Large intestine (tissue), 3 donors: Measurements from ENCODE around the gene PPM1M. TPM values are rescaled to one million over a fixed set of nuclear protein-coding genes. Genes with fewer than 3 reads are reported as not detected.

Experiments
- DNase-seq, 2 donors: peaks; one replicate each; pipeline versions ENCODE4 v3.0.0 to v3.0.0-alpha.2; 2013
- H3K27ac ChIP-seq: one replicate; pipeline ENCODE4 v1.5.1; 2013; ENCODE audit warnings: low read length
- H3K27me3 ChIP-seq: 2 replicates; pipeline ENCODE4 v1.6.1; 2013; ENCODE audit warnings: low read length; ENCODE audit not compliant: control insufficient read depth, insufficient read depth
- H3K36me3 ChIP-seq: 2 replicates; pipeline ENCODE4 v1.6.1; 2013; ENCODE audit warnings: low read length; ENCODE audit not compliant: control insufficient read depth, insufficient read depth
- H3K4me1 ChIP-seq: one replicate; pipeline ENCODE4 v1.6.1; 2013; ENCODE audit warnings: low read length; ENCODE audit not compliant: control insufficient read depth, insufficient read depth
- H3K4me3 ChIP-seq: one replicate; pipeline ENCODE4 v1.5.1; 2013; ENCODE audit warnings: low read length
- H3K9me3 ChIP-seq: one replicate; pipeline ENCODE4 v1.6.1; 2013; ENCODE audit warnings: mild to moderate bottlenecking, low read depth, low read length, moderate library complexity; ENCODE audit not compliant: control insufficient read depth
- WGBS: methylation state at CpG from one replicate; pipeline ENCODE4 v1.1.5; 2013; ENCODE audit warnings: low lambda C conversion rate; ENCODE audit not compliant: insufficient coverage; 5-methylcytosine and 5-hydroxymethylcytosine counted together
- polyA plus RNA-seq: library from polyadenylated mRNA; unstranded; fragments of 120-200 nt; gene quantifications from one replicate; pipeline ENCODE4 v1.2.1, GENCODE V29; 2013

PPM1M gene
- polyA plus RNA-seq, 1 donor = 11.0 TPM

- WGBS = 96% methylated on average over 4 of the region's 32 CpGs
- Histone ChIP-seq H3K4me1 (peaks cover 17% of the 10 kb centered on the region), H3K4me3 (no peak overlapping the region), H3K36me3 (peaks cover 7% of the 10 kb centered on the region), H3K27ac (no peak overlapping the region), H3K9me3 (peaks cover 3% of the 10 kb centered on the region), H3K27me3 (no peaks in the 10 kb centered on the region)
- no peak for DNase-seq
These were observed 21.8 kb upstream of the PPM1M start for GRCh38 chr3:52223449-52224408.

- Histone ChIP-seq H3K4me3 (no peak within 1 kb of the TSS), H3K9me3 (peaks cover 5% of the 10 kb centered on the region), H3K36me3 (peaks cover 26% of the 10 kb centered on the region), H3K4me1 (peaks cover 14% of the 10 kb centered on the region), H3K27ac (no peak within 1 kb of the TSS), H3K27me3 (no peaks in the 10 kb centered on the region)
- DNase-seq = peak in 1 of 2 donors; percentile 60
- WGBS = no CpG with 5 or more reads among the region's 9 CpGs
These were observed 19.9 kb upstream of the PPM1M start, which contains the start of gene TLR9 for GRCh38 chr3:52225452-52226228. Gene TLR9, minus strand, starts transcription at chr3:52225645. Its CDS starts 116 bp downstream, at chr3:52225529.

- DNase-seq = no peak
- H3K4me3 ChIP-seq = no peak overlapping the region
These were observed 19.2 kb upstream of the PPM1M start for GRCh38 chr3:52226229-52226817.

GRCh38 chr3:52227117-52227516, 18.4 kb upstream of the PPM1M start:
- no CpG with 5 or more reads among the region's 4 CpGs for WGBS
- no peaks in the 10 kb centered on the region for H3K27me3 ChIP-seq
- DNase-seq = no peak
- H3K27ac ChIP-seq = no peak overlapping the region
- H3K9me3 ChIP-seq = peaks cover 5% of the 10 kb centered on the region
- peaks cover 36% of the 10 kb centered on the region for H3K36me3 ChIP-seq
- H3K4me1 ChIP-seq = peaks cover 13% of the 10 kb centered on the region
- H3K4me3 ChIP-seq = no peak overlapping the region

More at GRCh38 chr3:52226229-52226817, 19.2 kb upstream of the PPM1M start:
- peaks cover 3% of the 10 kb centered on the region for H3K9me3 ChIP-seq
- H3K36me3 ChIP-seq = peaks cover 32% of the 10 kb centered on the region
- WGBS = no CpG with 5 or more reads among the region's 5 CpGs
- no peak overlapping the region for H3K27ac ChIP-seq
- H3K4me1 ChIP-seq = peaks cover 13% of the 10 kb centered on the region
- H3K27me3 ChIP-seq = no peaks in the 10 kb centered on the region

GRCh38 chr3:52227766-52228165, 17.8 kb upstream of the PPM1M start:
- peaks cover 36% of the 10 kb centered on the region for H3K36me3 ChIP-seq
- H3K27ac ChIP-seq = no peak overlapping the region
- DNase-seq = no peak
- H3K4me3 ChIP-seq = no peak overlapping the region
- no CpG with 5 or more reads among the region's 7 CpGs for WGBS
- peaks cover 13% of the 10 kb centered on the region for H3K4me1 ChIP-seq
- no peaks in the 10 kb centered on the region for H3K27me3 ChIP-seq
- H3K9me3 ChIP-seq = peaks cover 5% of the 10 kb centered on the region

GRCh38 chr3:52228266-52228665, 17.3 kb upstream of the PPM1M start:
- WGBS = no CpG with 5 or more reads among the region's 10 CpGs
- H3K4me3 ChIP-seq = no peak overlapping the region
- peaks cover 36% of the 10 kb centered on the region for H3K36me3 ChIP-seq
- no peak for DNase-seq
- no peaks in the 10 kb centered on the region for H3K27me3 ChIP-seq
- no peak overlapping the region for H3K27ac ChIP-seq
- peaks cover 5% of the 10 kb centered on the region for H3K9me3 ChIP-seq
- H3K4me1 ChIP-seq = peaks cover 13% of the 10 kb centered on the region

- no CpG with 5 or more reads among the region's 21 CpGs for WGBS
- Histone ChIP-seq H3K9me3 (peaks cover 5% of the 10 kb centered on the region), H3K27me3 (no peaks in the 10 kb centered on the region), H3K4me3 (no peak overlapping the region), H3K4me1 (peaks cover 13% of the 10 kb centered on the region), H3K36me3 (peaks cover 39% of the 10 kb centered on the region), H3K27ac (no peak overlapping the region)
- DNase-seq = no peak
These were observed 16.7 kb upstream of the PPM1M start for GRCh38 chr3:52228751-52229291.

GRCh38 chr3:52229656-52230055, 15.9 kb upstream of the PPM1M start:
- Histone ChIP-seq H3K9me3 (peaks cover 5% of the 10 kb centered on the region), H3K36me3 (peaks cover 47% of the 10 kb centered on the region), H3K27ac (no peak overlapping the region), H3K4me1 (peaks cover 13% of the 10 kb centered on the region), H3K4me3 (no peak overlapping the region), H3K27me3 (no peaks in the 10 kb centered on the region)
- no CpG with 5 or more reads among the region's 13 CpGs for WGBS
- DNase-seq = no peak

GRCh38 chr3:52230461-52230860, 15.1 kb upstream of the PPM1M start:
- Histone ChIP-seq H3K9me3 (peaks cover 5% of the 10 kb centered on the region), H3K4me1 (peaks cover 12% of the 10 kb centered on the region), H3K27ac (no peak overlapping the region), H3K4me3 (no peak overlapping the region), H3K27me3 (no peaks in the 10 kb centered on the region), H3K36me3 (peaks cover 51% of the 10 kb centered on the region)
- DNase-seq = no peak
- 100% methylated on average over 2 of the region's 6 CpGs for WGBS
